Cardiac muscle cell (in vitro differentiated cells and primary cell): Measurements from ENCODE around the gene MYADML2. TPM values are rescaled to one million over a fixed set of nuclear protein-coding genes. Genes with fewer than 3 reads are reported as not detected.

Experiments
- DNase-seq, 2 donors: peaks; one replicate each; pipeline versions ENCODE4 v3.0.0 to v3.0.0-alpha.2; 2010 to 2017; ENCODE audit warnings: low read depth in 1 of 2, low spot score in 1 of 2
- H3K27ac ChIP-seq: fragments of 200-600 bp; sonication (generic); 2 replicates; pipeline ENCODE4 v1.5.1; 2016
- H3K27me3 ChIP-seq: fragments of 200-600 bp; sonication (generic); 2 replicates; pipeline ENCODE4 v1.6.0; 2016; ENCODE audit warnings: control low read depth
- H3K36me3 ChIP-seq: fragments of 200-600 bp; sonication (generic); 2 replicates; pipeline ENCODE4 v1.5.1; 2016; ENCODE audit warnings: control low read depth
- H3K4me1 ChIP-seq: fragments of 200-600 bp; sonication (generic); 2 replicates; pipeline ENCODE4 v1.8.1; 2017; ENCODE audit warnings: low read depth, mild to moderate bottlenecking, mixed run types
- H3K4me3 ChIP-seq: fragments of 200-600 bp; sonication (generic); 2 replicates; pipeline ENCODE4 v1.5.1; 2016; ENCODE audit warnings: mild to moderate bottlenecking
- H3K9me3 ChIP-seq: fragments of 200-600 bp; sonication (generic); 2 replicates; pipeline ENCODE4 v1.5.1; 2017; ENCODE audit warnings: low read depth, mild to moderate bottlenecking, control low read depth
- polyA plus RNA-seq: library from polyadenylated mRNA; unstranded; fragments of >200 nt; fragmentation: Nextera tagmentation; extraction: Ambion mirVana; gene quantifications from 2 replicates; pipeline ENCODE4 v1.2.1, GENCODE V29; 2016
- total RNA-seq: library from RNA; depleted of rRNA; stranded (reverse); fragments of >200 nt; gene quantifications from 2 replicates; pipeline ENCODE4 v1.2.3, GENCODE V29; 2016
- TF ChIP-seq, protein P1 (sequence below): IDR thresholded peaks from 2 replicates; pipeline ENCODE4 v1.5.1; 2012; ENCODE audit warnings: low read depth, mild to moderate bottlenecking, low read length

Gene MYADML2
- total and polyA plus RNA-seq, 2 experiments from 2014 or later = 17.1 to 22.8 TPM

- Histone ChIP-seq H3K27ac (no peak overlapping the region), H3K27me3 (no peaks in the 10 kb centered on the region), H3K4me1 (peaks cover 25% of the 10 kb centered on the region), H3K9me3 (no peaks in the 10 kb centered on the region), H3K36me3 (no peaks in the 10 kb centered on the region), H3K4me3 (no peak overlapping the region)
- TF ChIP-seq, protein P1, sequence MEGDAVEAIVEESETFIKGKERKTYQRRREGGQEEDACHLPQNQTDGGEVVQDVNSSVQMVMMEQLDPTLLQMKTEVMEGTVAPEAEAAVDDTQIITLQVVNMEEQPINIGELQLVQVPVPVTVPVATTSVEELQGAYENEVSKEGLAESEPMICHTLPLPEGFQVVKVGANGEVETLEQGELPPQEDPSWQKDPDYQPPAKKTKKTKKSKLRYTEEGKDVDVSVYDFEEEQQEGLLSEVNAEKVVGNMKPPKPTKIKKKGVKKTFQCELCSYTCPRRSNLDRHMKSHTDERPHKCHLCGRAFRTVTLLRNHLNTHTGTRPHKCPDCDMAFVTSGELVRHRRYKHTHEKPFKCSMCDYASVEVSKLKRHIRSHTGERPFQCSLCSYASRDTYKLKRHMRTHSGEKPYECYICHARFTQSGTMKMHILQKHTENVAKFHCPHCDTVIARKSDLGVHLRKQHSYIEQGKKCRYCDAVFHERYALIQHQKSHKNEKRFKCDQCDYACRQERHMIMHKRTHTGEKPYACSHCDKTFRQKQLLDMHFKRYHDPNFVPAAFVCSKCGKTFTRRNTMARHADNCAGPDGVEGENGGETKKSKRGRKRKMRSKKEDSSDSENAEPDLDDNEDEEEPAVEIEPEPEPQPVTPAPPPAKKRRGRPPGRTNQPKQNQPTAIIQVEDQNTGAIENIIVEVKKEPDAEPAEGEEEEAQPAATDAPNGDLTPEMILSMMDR = no peak
- no peak for DNase-seq
These were observed 11.3 kb downstream of the MYADML2 start for GRCh38 chr17:81935709-81936084.

DNA sequence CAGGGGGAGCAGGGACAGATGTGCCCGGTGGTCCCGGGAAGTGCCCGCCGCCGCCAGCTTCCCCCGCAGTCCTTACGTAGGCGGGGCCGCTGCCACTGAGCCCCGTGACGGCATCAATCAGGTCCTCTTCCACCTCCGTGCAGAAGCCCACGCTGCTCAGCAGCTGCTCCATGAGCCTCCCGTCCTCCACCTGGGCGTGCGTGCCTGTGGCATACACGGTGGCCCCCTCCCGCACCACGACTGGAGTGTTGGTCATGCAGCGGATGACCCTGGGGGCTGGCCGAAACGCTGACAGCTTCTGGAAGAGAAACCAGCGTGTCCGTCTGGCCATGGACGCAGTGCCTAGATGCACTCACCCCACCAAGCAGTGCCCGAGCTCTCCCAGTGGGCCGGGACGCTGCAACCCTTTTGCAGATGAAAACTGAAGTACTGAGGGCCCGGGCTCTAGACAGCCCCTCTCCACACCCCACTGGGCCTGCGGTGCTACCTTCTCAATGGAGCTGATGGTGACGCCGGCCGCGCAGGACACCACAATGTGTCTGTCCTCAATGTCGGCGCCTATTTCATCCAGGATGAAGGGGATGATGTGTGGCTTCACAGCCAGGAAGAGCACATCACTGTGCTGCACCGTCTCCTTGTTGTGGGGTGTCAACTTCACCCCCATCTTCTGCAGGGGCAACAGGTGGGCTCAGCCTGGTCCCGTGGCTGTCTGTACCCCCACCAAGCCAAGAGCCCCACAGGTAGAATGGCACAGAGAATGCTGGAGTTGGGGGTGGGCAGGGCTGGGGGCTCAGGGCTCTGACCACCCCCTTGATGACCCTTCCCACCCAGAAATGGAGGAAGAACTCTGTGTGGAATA lies 12.0 kb downstream of the MYADML2 start:
- Histone ChIP-seq H3K4me3 (no peak overlapping the region), H3K4me1 (peaks cover 20% of the 10 kb centered on the region), H3K27me3 (no peaks in the 10 kb centered on the region), H3K27ac (no peak overlapping the region), H3K36me3 (no peaks in the 10 kb centered on the region), H3K9me3 (no peaks in the 10 kb centered on the region)
- DNase-seq = no peak
- TF ChIP-seq, protein P1 = no peak

DNA sequence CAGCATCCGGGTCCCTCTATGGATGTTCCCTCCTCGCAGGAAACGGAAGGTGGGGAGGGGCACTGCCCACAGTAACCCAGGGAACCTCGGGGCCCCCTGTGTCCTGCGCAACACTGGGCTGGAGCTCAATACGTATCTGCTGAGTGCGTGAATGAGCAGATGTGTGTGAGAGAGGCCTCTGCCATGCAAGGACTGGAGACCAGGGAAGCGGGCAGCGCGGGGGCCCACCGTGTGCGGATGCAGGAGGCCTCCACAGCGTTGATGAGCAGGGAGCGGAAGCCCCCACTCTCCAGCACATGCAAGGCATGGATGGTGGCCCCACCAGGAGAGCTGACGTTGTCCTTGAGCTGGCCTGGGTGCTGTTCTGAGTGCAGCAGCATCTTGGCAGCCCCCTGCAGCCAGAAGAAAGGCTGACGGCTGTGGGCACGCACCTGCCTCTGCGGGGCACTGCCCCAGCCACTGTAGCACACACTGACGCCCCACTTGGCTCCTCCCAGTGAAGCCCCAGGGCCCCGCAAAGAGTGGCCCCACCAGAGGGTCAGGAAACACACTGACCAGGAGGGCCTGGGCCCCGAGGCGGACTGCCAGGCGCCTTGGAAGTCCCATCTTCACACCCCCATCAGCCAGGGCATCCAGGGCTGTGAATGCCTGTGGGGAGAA lies 12.8 kb downstream of the MYADML2 start:
- Histone ChIP-seq H3K27ac (no peak overlapping the region), H3K36me3 (no peaks in the 10 kb centered on the region), H3K27me3 (no peaks in the 10 kb centered on the region), H3K4me3 (no peak overlapping the region), H3K4me1 (peaks cover 11% of the 10 kb centered on the region), H3K9me3 (no peaks in the 10 kb centered on the region)
- TF ChIP-seq, protein P1 = no peak
- no peak for DNase-seq

GRCh38 chr17:81933178-81933699 lies 13.8 kb downstream of the MYADML2 start:
- no peaks in the 10 kb centered on the region for H3K9me3 ChIP-seq
- H3K4me3 ChIP-seq = no peak overlapping the region
- H3K27me3 ChIP-seq = no peaks in the 10 kb centered on the region
- H3K4me1 ChIP-seq = peaks cover 10% of the 10 kb centered on the region
- no peak for DNase-seq
- no peak overlapping the region for H3K27ac ChIP-seq
- TF ChIP-seq, protein P1 = no peak
- no peaks in the 10 kb centered on the region for H3K36me3 ChIP-seq

GRCh38 chr17:81932333-81932983 lies 14.6 kb downstream of the MYADML2 start:
- H3K4me1 ChIP-seq = peaks cover 5% of the 10 kb centered on the region
- no peaks in the 10 kb centered on the region for H3K9me3 ChIP-seq
- no peak overlapping the region for H3K4me3 ChIP-seq
- no peak overlapping the region for H3K27ac ChIP-seq
- TF ChIP-seq, protein P1 = no peak
- no peaks in the 10 kb centered on the region for H3K36me3 ChIP-seq
- DNase-seq = no peak
- H3K27me3 ChIP-seq = no peaks in the 10 kb centered on the region
